HL-60 (cell line): Measurements from ENCODE around the gene FCGR3B.
"Not testable (repeated sequence)": the region's sequence is repeated elsewhere in the genome, so short reads cannot be mapped to it uniquely, and the experiment has no call there.

ENCODE experiments used
- DNase-seq, 2 experiments: peaks; one replicate each; pipeline ENCODE4 v3.0.0-alpha.2; 2010 to 2020; ENCODE audit warnings: low read depth in 1 of 2, low spot score in 1 of 2
- H3K27ac ChIP-seq: fragments of 250-450 bp; sonication (Bioruptor Pico); replicated peaks from 2 replicates; pipeline ENCODE4 v1.5.1; 2020; ENCODE audit warnings: mild to moderate bottlenecking, moderate library complexity
- H3K27me3 ChIP-seq: fragments of 250-450 bp; sonication (Bioruptor Pico); 2 replicates; pipeline ENCODE4 v1.5.1; 2021; ENCODE audit warnings: mild to moderate bottlenecking, moderate library complexity; ENCODE audit not compliant: insufficient read depth, poor library complexity, severe bottlenecking
- H3K4me3 ChIP-seq: replicated peaks from 2 replicates; pipeline ENCODE4 v1.5.1; 2011; ENCODE audit warnings: mild to moderate bottlenecking, control low read depth, low read length; ENCODE audit not compliant: insufficient read depth
- GABPA ChIP-seq: IDR thresholded peaks from 2 replicates; pipeline ENCODE4 v1.6.1; 2012; ENCODE audit warnings: low read depth
- POLR2AphosphoS5 ChIP-seq: IDR thresholded peaks from 2 replicates; pipeline ENCODE4 v1.6.1; 2012; ENCODE audit warnings: low read depth
- REST ChIP-seq: IDR thresholded peaks from 2 replicates; pipeline ENCODE4 v1.6.1; 2012; ENCODE audit warnings: low read depth; ENCODE audit not compliant: insufficient replicate concordance
- SPI1 ChIP-seq: IDR thresholded peaks from 2 replicates; pipeline ENCODE4 v1.6.1; 2012; ENCODE audit warnings: low read depth, mild to moderate bottlenecking, borderline replicate concordance
- TF ChIP-seq, protein P1 (sequence below): IDR thresholded peaks from one replicate; pipeline ENCODE4 v1.5.1; 2011; ENCODE audit warnings: low read length, control low read depth, inconsistent platforms; ENCODE audit not compliant: insufficient read depth

Gene FCGR3B

GRCh38 chr1:161676441-161676840 is 45.5 kb upstream of the FCGR3B start:
- Histone ChIP-seq H3K27me3 (no peaks in the 10 kb centered on the region), H3K27ac (no peak overlapping the region), H3K4me3 (no peak overlapping the region)
- no peak for DNase-seq
- no peak for TF ChIP-seq REST
- TF ChIP-seq SPI1 = no peak
- TF ChIP-seq, protein P1, sequence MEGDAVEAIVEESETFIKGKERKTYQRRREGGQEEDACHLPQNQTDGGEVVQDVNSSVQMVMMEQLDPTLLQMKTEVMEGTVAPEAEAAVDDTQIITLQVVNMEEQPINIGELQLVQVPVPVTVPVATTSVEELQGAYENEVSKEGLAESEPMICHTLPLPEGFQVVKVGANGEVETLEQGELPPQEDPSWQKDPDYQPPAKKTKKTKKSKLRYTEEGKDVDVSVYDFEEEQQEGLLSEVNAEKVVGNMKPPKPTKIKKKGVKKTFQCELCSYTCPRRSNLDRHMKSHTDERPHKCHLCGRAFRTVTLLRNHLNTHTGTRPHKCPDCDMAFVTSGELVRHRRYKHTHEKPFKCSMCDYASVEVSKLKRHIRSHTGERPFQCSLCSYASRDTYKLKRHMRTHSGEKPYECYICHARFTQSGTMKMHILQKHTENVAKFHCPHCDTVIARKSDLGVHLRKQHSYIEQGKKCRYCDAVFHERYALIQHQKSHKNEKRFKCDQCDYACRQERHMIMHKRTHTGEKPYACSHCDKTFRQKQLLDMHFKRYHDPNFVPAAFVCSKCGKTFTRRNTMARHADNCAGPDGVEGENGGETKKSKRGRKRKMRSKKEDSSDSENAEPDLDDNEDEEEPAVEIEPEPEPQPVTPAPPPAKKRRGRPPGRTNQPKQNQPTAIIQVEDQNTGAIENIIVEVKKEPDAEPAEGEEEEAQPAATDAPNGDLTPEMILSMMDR = no peak
- no peak for TF ChIP-seq POLR2AphosphoS5
- no peak for TF ChIP-seq GABPA

GRCh38 chr1:161674908-161675307 is 43.9 kb upstream of the FCGR3B start:
- DNase-seq, H3K27me3 ChIP-seq, H3K27ac ChIP-seq, H3K4me3 ChIP-seq: not testable (repeated sequence)

GRCh38 chr1:161674447-161674846 is 43.5 kb upstream of the FCGR3B start:
- not testable (repeated sequence) for H3K27ac ChIP-seq, DNase-seq, H3K4me3 ChIP-seq, H3K27me3 ChIP-seq

DNA sequence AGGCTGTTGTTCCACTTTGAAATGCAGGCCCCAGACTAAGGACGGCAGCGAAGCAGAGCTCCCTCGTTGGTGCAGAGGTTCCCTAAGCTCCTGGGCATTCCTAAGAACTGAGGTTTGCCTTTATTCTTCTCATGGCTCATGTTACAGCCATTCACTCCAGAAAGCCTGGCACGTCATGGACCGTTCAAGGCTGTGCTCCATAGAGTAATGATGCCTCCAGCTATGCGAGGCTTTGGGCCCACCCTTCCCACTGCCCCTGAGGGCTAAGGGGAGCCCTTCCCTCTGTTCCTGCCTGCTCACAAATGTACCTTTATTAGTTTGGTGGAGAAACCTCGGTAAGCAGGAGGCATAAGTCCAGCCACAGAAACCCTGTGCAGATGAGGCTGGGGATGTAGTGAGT is 42.5 kb upstream of the FCGR3B start:
- not testable (repeated sequence) for DNase-seq, H3K27me3 ChIP-seq, H3K4me3 ChIP-seq, H3K27ac ChIP-seq

DNA sequence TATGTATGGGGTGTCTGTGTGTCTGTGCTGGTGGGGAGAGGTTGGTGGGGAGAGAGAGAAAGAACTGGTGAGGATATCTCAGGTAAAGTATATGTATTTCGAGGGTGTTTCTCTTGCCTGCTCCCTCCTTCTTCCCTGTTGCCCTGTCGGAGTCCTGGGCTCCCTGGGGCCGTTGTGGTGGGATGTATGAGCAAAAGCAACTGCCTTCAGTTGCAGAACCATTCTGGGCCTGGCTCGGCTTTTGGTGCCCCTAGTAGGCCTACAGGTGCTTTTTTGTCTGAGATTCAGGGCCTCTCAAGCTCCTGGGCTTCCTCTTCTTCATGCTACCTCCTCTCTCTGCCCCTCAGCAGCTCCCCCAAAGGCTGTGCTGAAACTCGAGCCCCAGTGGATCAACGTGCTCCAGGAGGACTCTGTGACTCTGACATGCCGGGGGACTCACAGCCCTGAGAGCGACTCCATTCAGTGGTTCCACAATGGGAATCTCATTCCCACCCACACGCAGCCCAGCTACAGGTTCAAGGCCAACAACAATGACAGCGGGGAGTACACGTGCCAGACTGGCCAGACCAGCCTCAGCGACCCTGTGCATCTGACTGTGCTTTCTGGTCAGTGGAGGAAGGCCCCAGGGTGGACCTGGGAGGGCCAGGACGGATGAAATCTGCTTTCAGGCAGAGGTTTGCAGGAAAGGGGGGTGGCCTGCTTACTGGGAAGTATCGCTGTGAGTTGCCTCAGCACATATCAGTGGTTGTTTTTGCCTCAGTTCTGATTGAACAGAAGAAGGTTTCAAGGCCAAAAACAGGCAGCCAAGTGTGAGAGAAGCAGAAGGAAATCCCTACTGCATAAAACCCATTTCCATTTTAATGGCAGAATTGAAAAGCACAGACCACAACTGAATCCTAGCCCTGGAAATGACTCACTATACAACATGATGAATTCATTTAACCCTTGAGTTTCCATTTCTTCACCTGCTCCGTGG is 40.4 kb upstream of the FCGR3B start:
- not testable (repeated sequence) for H3K27me3 ChIP-seq, H3K27ac ChIP-seq, DNase-seq, H3K4me3 ChIP-seq

DNA sequence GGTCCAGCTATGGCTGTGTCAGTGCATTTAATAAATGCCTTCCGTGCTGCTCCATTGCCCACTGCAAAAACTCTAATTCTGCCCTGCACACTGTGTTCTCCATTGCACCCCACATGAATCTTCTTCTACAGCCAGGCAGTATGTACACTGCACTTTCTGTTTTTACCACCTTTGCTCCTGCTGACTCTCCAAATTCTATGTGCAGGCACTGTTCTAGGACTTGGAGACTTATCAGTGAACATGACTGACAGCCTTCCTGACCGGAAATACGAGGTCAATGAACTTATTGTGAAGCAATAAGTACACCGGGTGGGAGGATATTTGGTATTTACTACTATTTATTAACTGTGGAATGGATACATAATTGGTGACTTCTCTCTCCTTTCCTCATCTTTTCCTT is 33.7 kb upstream of the FCGR3B start:
- not testable (repeated sequence) for H3K27me3 ChIP-seq, DNase-seq, H3K4me3 ChIP-seq, H3K27ac ChIP-seq

- not testable (repeated sequence) for H3K27me3 ChIP-seq, DNase-seq, H3K4me3 ChIP-seq, H3K27ac ChIP-seq
Observed at GRCh38 chr1:161663569-161663968, 32.6 kb upstream of the FCGR3B start.

DNA sequence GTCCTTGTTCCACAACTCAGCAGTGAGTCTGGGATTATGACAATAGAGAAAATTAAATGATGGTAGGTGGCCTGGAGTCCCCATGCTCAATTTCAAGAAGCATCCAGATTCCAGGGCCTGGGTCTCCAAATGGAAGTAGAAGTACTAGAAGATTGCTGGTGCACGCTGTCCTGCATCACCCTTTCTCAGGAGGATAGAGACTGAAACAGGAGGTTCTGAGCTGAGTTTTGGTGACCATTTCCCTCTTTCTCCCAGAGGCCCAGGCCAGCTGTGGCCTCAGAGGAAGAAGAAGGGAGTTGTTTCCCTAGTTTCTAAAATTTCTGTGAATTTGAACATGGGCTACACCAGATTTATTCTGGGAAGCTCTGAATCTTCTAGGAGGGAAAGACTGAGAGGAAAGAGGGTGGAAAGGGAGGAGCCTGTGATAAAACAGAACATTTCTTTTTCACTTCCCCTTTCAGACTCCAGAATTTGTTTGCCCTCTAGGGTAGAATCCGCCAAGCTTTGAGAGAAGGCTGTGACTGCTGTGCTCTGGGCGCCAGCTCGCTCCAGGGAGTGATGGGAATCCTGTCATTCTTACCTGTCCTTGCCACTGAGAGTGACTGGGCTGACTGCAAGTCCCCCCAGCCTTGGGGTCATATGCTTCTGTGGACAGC is 31.8 kb upstream of the FCGR3B start, which contains the start of gene FCGR2B:
Gene FCGR2B, plus strand, starts transcription at position 460 of the 656 bp plus-strand sequence. Its CDS starts 99 bp downstream, at position 559.
- DNase-seq, H3K27me3 ChIP-seq, H3K4me3 ChIP-seq, H3K27ac ChIP-seq: not testable (repeated sequence)

DNA sequence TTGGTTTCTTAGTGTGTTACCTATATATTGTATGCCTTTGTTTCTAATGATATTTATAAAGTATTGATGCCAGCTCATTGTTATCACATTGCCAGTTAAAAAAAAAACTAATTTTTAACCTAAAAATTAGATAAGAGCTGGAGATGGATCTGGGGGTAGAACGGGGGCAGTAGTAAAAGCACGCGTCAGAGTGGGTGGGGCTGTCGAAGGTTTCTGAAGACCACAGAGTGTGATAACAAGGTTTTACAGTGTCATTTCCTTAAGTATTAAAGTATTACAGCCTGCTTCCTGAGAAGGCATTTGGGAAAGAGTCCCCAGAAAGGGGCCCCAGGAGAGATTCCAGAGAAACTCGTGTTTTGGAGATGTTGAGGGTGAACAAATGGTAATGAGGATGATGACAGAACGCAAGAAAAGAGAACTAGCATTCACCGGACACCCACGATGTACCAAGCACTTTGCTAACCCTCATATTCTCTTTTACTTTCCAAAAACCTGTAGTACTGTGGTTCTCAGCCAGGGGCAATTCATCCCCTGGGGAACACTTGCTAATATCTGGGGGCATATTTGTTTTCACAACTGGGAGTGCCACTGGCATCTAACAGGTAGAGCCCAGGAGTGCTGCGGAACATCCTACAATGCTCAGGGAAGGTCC is 30.8 kb upstream of the FCGR3B start:
- not testable (repeated sequence) for DNase-seq

DNA sequence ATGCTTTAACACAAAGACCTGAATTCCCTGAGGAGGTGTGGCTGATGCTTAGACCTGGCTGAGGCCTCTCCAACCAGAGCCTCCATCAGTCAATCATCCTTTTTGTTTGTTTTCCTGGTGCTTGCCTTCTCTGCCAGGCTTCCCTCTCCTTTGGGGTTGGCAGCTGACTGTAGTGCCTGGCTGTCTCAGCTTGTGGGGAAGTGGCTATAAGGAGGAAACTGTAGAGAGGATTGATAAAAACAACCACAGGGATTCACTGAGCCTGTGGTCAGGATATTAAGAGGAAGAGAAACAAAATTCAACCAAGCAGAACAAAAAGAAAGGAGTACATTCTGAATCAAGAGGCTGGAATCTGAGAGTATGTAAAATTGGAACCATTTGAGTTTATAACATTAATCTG is 27.5 kb upstream of the FCGR3B start:
- not testable (repeated sequence) for H3K27ac ChIP-seq, H3K27me3 ChIP-seq, DNase-seq, H3K4me3 ChIP-seq

More for the DNA sequence above, 30.8 kb upstream of the FCGR3B start:
- H3K27ac ChIP-seq, H3K4me3 ChIP-seq, H3K27me3 ChIP-seq: not testable (repeated sequence)

GRCh38 chr1:161653971-161654370 is 23.0 kb upstream of the FCGR3B start:
- H3K27ac ChIP-seq, H3K27me3 ChIP-seq, DNase-seq, H3K4me3 ChIP-seq: not testable (repeated sequence)
